ENCODE measurements around the gene TRPM2. TPM values are rescaled to one million over a fixed set of nuclear protein-coding genes. Genes with fewer than 3 reads are reported as not detected.

The TRPM2 gene
- total and polyA plus RNA-seq, 2 of the 4 experiments (the other 2 are of a cell fraction), result not detected

DNA sequence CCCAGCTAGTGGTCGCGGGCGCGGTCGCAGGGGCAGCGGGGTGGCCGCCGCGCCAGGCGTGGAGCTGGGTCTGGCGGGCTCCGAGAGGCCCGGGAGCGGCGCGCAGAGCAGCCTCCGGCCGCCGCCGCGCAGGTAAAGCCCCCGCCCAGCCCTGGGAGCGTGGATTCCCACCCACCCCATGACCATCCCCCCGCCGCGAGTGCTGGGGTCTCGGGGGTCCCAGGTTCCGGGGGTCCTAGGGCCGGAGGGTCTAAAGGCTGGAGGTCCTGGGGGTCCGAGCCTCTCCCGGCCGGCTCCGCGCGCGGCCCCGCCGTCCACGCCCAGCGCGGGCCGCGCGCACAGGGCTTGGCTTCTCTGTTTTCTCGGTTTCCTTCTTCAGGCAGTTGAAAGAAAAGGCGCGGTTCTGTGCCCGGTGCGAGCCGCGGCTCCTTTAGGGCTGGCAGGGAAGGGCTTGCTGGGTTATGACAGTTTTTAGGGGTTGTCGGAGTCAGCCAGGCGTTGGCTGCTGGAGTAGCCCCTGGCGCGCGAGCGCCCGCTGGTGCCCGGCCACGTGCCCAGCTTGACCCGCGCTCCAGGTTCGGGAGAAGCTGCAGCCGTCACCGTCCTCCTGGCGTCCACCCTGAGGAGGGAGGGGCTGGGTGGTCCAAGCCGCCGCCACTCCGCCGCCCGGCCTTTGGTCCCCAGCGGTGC is 102.2 kb downstream of the TRPM2 start:
- Histone ChIP-seq H3K27me3 (ENCODE audit: control insufficient read depth, insufficient read depth, low read length) (peaks cover 5% of the 10 kb centered on the region; the same call in 1 of the 2 replicates), H2BK5ac (ENCODE audit: low read depth, low read length, poor library complexity, severe bottlenecking) (no peak overlapping the region), H3K14ac (replicated peaks; ENCODE audit: low read depth, low read length) (no peak overlapping the region), H4K20me1 (ENCODE audit: insufficient read depth, low read length) (no peaks in the 10 kb centered on the region), H3K23ac (ENCODE audit: low read depth, low read length) (no peak overlapping the region), H4K5ac (ENCODE audit: low read depth, low read length) (no peak overlapping the region), H2AFZ (replicated peaks; ENCODE audit: low read length, poor library complexity) (peak overlapping the region; percentile 58), H3K9me3 (ENCODE audit: control insufficient read depth, insufficient read depth, low read length) (no peaks in the 10 kb centered on the region), H3K4me2 (ENCODE audit: low read depth, low read length) (no peak overlapping the region; the same call in 1 of the 2 replicates), H3K4ac (ENCODE audit: low read depth, low read length) (no peak overlapping the region), H3K9me1 (ENCODE audit: insufficient read depth, low read length) (no peaks in the 10 kb centered on the region), H3K56ac (ENCODE audit: extremely low read depth, insufficient read depth, low read length) (no peak overlapping the region), H4K91ac (ENCODE audit: insufficient read depth, low read depth, low read length) (no peak overlapping the region), H2BK120ac (ENCODE audit: low read depth, low read length) (no peak overlapping the region), H2BK15ac (ENCODE audit: low read depth, low read length) (no peak overlapping the region), H4K8ac (ENCODE audit: low read depth in 2 of 2, low read length in 2 of 2) (no peak overlapping the region), H3K27ac (ENCODE audit: insufficient read depth, low read length) (no peak overlapping the region), H2BK20ac (ENCODE audit: low read depth, low read length) (no peak overlapping the region), H3K9ac (ENCODE audit: low read depth, low read length) (no peak overlapping the region), H3K36me3 (ENCODE audit: control insufficient read depth, insufficient read depth, low read length) (no peaks in the 10 kb centered on the region), H3K79me1 (ENCODE audit: low read depth in 1 of 2, low read length in 2 of 2) (no peaks in the 10 kb centered on the region), H3K4me3 (ENCODE audit: insufficient read depth, low read depth, low read length) (peak overlapping the region; percentile 22), H3K4me1 (ENCODE audit: control insufficient read depth, insufficient read depth, low read length) (no peaks in the 10 kb centered on the region), H2AK9ac (replicated peaks; ENCODE audit: low read depth, low read length, poor library complexity) (no peak overlapping the region), H3K18ac (ENCODE audit: low read depth, low read length) (no peak overlapping the region), H2AK5ac (ENCODE audit: low read depth, low read length) (no peak overlapping the region)
- in situ Hi-C loops (cut with MboI; ENCODE audit: low sequenced_read_pairs) (no loop called here), dilution Hi-C loops (cut with HindIII; ENCODE audit: low sequenced_read_pairs, unreplicated experiment) (no loop called here), intact Hi-C loops (cut with micrococcal nuclease) (no loop called here)
- TF ChIP-seq CHD1 (IDR thresholded peaks at IDR 0.05; ENCODE audit: low read depth, low read length), result no peak
- no peak for TF ChIP-seq ELK1 (IDR thresholded peaks at IDR 0.05; ENCODE audit: borderline replicate concordance, low read depth, low read length)
- TF ChIP-seq MAFK (IDR thresholded peaks at IDR 0.05; ENCODE audit: low read depth, low read length), result no peak
- TF ChIP-seq POLR2A (IDR thresholded peaks at IDR 0.05; ENCODE audit: low read depth, low read length), result no peak
- TF ChIP-seq NFE2L2 (IDR thresholded peaks at IDR 0.05; ENCODE audit: low read depth, low read length), result no peak
- no peak for TF ChIP-seq MXI1 (IDR thresholded peaks at IDR 0.05; ENCODE audit: borderline replicate concordance, low read depth, low read length)
- TF ChIP-seq MAZ (IDR thresholded peaks at IDR 0.05; ENCODE audit: borderline replicate concordance, low read depth, low read length), result no peak
- no peak for TF ChIP-seq RCOR1 (IDR thresholded peaks at IDR 0.05; ENCODE audit: insufficient replicate concordance, low read length)
- TF ChIP-seq CEBPB (IDR thresholded peaks at IDR 0.05; ENCODE audit: low read depth, low read length), result no peak
- no peak for TF ChIP-seq SMC3 (IDR thresholded peaks at IDR 0.05; ENCODE audit: low read depth, low read length)
- TF ChIP-seq BHLHE40 (IDR thresholded peaks at IDR 0.05; ENCODE audit: low read depth, low read length), result no peak
- TF ChIP-seq RAD21 (IDR thresholded peaks at IDR 0.05; ENCODE audit: low read length), result no peak
- TF ChIP-seq, protein P1, sequence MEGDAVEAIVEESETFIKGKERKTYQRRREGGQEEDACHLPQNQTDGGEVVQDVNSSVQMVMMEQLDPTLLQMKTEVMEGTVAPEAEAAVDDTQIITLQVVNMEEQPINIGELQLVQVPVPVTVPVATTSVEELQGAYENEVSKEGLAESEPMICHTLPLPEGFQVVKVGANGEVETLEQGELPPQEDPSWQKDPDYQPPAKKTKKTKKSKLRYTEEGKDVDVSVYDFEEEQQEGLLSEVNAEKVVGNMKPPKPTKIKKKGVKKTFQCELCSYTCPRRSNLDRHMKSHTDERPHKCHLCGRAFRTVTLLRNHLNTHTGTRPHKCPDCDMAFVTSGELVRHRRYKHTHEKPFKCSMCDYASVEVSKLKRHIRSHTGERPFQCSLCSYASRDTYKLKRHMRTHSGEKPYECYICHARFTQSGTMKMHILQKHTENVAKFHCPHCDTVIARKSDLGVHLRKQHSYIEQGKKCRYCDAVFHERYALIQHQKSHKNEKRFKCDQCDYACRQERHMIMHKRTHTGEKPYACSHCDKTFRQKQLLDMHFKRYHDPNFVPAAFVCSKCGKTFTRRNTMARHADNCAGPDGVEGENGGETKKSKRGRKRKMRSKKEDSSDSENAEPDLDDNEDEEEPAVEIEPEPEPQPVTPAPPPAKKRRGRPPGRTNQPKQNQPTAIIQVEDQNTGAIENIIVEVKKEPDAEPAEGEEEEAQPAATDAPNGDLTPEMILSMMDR (conservative IDR thresholded peaks at IDR 0.05; ENCODE audit: low read depth, low read length), result no peak
- no peak for TF ChIP-seq FOS (IDR thresholded peaks at IDR 0.05; ENCODE audit: low read depth, low read length)
- no peak for TF ChIP-seq RFX5 (IDR thresholded peaks at IDR 0.05; ENCODE audit: low read depth, low read length)
- no peak for TF ChIP-seq USF2 (IDR thresholded peaks at IDR 0.05; ENCODE audit: low read depth, low read length)
- no peak for DNase-seq
- ATAC-seq (ENCODE audit: low read depth), result peak; percentile 40; the same call in 1 of the 2 replicates
- CTCF ChIA-PET, result no interaction called here
- whole genome bisulfite sequencing, 2 experiments (ENCODE audit: extremely low coverage in 2 of 2, insufficient read length in 1 of 2), result 7% methylated on average over 18 of the region's 72 CpGs; no CpG with 5 or more reads in 1 of the 2 experiments
- POLR2A ChIA-PET (ENCODE audit: unreplicated experiment), result no interaction called here
- BruUV-seq (replicated peaks), result no TSS peak

Data from IMR-90 (cell line).